Prostate gland (tissue), 2 donors: ENCODE results near the gene PMM1.

Source experiments
- POLR2A ChIP-seq: fragments of 450-650 bp; IDR thresholded peaks from one replicate; pipeline ENCODE4 v1.6.1; 2016; ENCODE audit warnings: antibody characterized with exemption, mild to moderate bottlenecking
- TF ChIP-seq, protein P1 (sequence below), 4 experiments: fragments of 200-600 bp in 2 of 4; fragments of 450-650 bp in 2 of 4; sonication (generic) in 2 of 4; IDR thresholded peaks; 1 replicate in 3 of 4; 2 replicates in 1 of 4; pipeline ENCODE4 v1.5.1; 2016 to 2019; ENCODE audit warnings: antibody characterized with exemption in 4 of 4, mild to moderate bottlenecking in 2 of 4, moderate library complexity in 2 of 4

- TF ChIP-seq, protein P1, sequence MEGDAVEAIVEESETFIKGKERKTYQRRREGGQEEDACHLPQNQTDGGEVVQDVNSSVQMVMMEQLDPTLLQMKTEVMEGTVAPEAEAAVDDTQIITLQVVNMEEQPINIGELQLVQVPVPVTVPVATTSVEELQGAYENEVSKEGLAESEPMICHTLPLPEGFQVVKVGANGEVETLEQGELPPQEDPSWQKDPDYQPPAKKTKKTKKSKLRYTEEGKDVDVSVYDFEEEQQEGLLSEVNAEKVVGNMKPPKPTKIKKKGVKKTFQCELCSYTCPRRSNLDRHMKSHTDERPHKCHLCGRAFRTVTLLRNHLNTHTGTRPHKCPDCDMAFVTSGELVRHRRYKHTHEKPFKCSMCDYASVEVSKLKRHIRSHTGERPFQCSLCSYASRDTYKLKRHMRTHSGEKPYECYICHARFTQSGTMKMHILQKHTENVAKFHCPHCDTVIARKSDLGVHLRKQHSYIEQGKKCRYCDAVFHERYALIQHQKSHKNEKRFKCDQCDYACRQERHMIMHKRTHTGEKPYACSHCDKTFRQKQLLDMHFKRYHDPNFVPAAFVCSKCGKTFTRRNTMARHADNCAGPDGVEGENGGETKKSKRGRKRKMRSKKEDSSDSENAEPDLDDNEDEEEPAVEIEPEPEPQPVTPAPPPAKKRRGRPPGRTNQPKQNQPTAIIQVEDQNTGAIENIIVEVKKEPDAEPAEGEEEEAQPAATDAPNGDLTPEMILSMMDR (IDR thresholded peaks at IDR 0.05), result no peak
- no peak for TF ChIP-seq POLR2A
These were observed 47.4 kb downstream of the PMM1 start for GRCh38 chr22:41542224-41542623.
